ENCODE results near the gene NBEAL2. TPM values are rescaled to one million over a fixed set of nuclear protein-coding genes. Genes with fewer than 3 reads are reported as not detected.

NBEAL2 gene
- total RNA-seq, 1 donor from 2014 or later = 120 TPM

- Mint-ChIP-seq H3K27ac (peak overlapping the region; percentile 94), H3K4me1 (ENCODE audit: low read depth) (peaks cover 62% of the 10 kb centered on the region), H3K9me3 (no peaks in the 10 kb centered on the region), H3K27me3 (ENCODE audit: low read depth) (no peaks in the 10 kb centered on the region), H3K4me3 (ENCODE audit: low read depth) (peak overlapping the region; percentile 77), H3K36me3 (ENCODE audit: low read depth) (peaks cover 42% of the 10 kb centered on the region)
- intact Hi-C loops (cut with micrococcal nuclease) = loop anchor here (1.0 to 5.0 kb wide), 2 partner anchors 8 to 55 kb away; partner anchors contain the start of gene NBEAL2
- no peak for DNase-seq (ENCODE audit: low spot score)
Measured at GRCh38 chr3:46987319-46987742, 7.9 kb downstream of the NBEAL2 start.

GRCh38 chr3:46987743-46988401, 8.4 kb downstream of the NBEAL2 start:
- Mint-ChIP-seq H3K4me1 (ENCODE audit: low read depth) (peaks cover 56% of the 10 kb centered on the region), H3K4me3 (ENCODE audit: low read depth) (peak overlapping the region; percentile 77), H3K36me3 (ENCODE audit: low read depth) (peaks cover 41% of the 10 kb centered on the region), H3K9me3 (no peaks in the 10 kb centered on the region), H3K27ac (peak overlapping the region; percentile 94), H3K27me3 (ENCODE audit: low read depth) (no peaks in the 10 kb centered on the region)
- DNase-seq (ENCODE audit: low spot score) = peak; percentile 89
- intact Hi-C loops (cut with micrococcal nuclease) = loop anchor here (1.0 to 5.0 kb wide), 3 partner anchors 9 to 56 kb away; partner anchors contain the start of gene NBEAL2

GRCh38 chr3:46988616-46989015, 9.2 kb downstream of the NBEAL2 start:
- intact Hi-C loops (cut with micrococcal nuclease) = loop anchor here (2.0 to 5.0 kb wide), 2 partner anchors 40 to 56 kb away; no protein-coding TSS in a partner anchor

GRCh38 chr3:46989146-46989810, 9.8 kb downstream of the NBEAL2 start:
- Mint-ChIP-seq H3K9me3 (no peaks in the 10 kb centered on the region), H3K27me3 (ENCODE audit: low read depth) (no peaks in the 10 kb centered on the region), H3K4me1 (ENCODE audit: low read depth) (peaks cover 52% of the 10 kb centered on the region), H3K36me3 (ENCODE audit: low read depth) (peaks cover 44% of the 10 kb centered on the region), H3K27ac (peak overlapping the region; percentile 94), H3K4me3 (ENCODE audit: low read depth) (peak overlapping the region; percentile 77)
- DNase-seq (ENCODE audit: low spot score) = no peak
- intact Hi-C loops (cut with micrococcal nuclease) = loop anchor here (2.0 to 5.0 kb wide), 2 partner anchors 40 to 57 kb away; no protein-coding TSS in a partner anchor

More at GRCh38 chr3:46988616-46989015, 9.2 kb downstream of the NBEAL2 start:
- H3K4me1 Mint-ChIP-seq (ENCODE audit: low read depth) = peaks cover 54% of the 10 kb centered on the region
- peaks cover 41% of the 10 kb centered on the region for H3K36me3 Mint-ChIP-seq (ENCODE audit: low read depth)
- peak overlapping the region; percentile 94 for H3K27ac Mint-ChIP-seq
- H3K9me3 Mint-ChIP-seq = no peaks in the 10 kb centered on the region
- H3K27me3 Mint-ChIP-seq (ENCODE audit: low read depth) = no peaks in the 10 kb centered on the region
- DNase-seq (ENCODE audit: low spot score) = no peak
- peak overlapping the region; percentile 77 for H3K4me3 Mint-ChIP-seq (ENCODE audit: low read depth)

GRCh38 chr3:46990573-46991374, 11.3 kb downstream of the NBEAL2 start:
- Mint-ChIP-seq H3K9me3 (no peaks in the 10 kb centered on the region), H3K4me3 (ENCODE audit: low read depth) (no peak overlapping the region), H3K27me3 (ENCODE audit: low read depth) (no peaks in the 10 kb centered on the region), H3K36me3 (ENCODE audit: low read depth) (peaks cover 42% of the 10 kb centered on the region), H3K4me1 (ENCODE audit: low read depth) (peaks cover 40% of the 10 kb centered on the region), H3K27ac (peak overlapping the region; percentile 63)
- no peak for DNase-seq (ENCODE audit: low spot score)
- intact Hi-C loops (cut with micrococcal nuclease) = no loop called here

GRCh38 chr3:46991406-46992165, 12.1 kb downstream of the NBEAL2 start:
- H3K9me3 Mint-ChIP-seq = no peaks in the 10 kb centered on the region
- intact Hi-C loops (cut with micrococcal nuclease) = no loop called here
- no peak overlapping the region for H3K27ac Mint-ChIP-seq
- no peaks in the 10 kb centered on the region for H3K27me3 Mint-ChIP-seq (ENCODE audit: low read depth)
- H3K36me3 Mint-ChIP-seq (ENCODE audit: low read depth) = peaks cover 42% of the 10 kb centered on the region
- H3K4me3 Mint-ChIP-seq (ENCODE audit: low read depth) = no peak overlapping the region
- H3K4me1 Mint-ChIP-seq (ENCODE audit: low read depth) = peaks cover 33% of the 10 kb centered on the region
- no peak for DNase-seq (ENCODE audit: low spot score)

GRCh38 chr3:46992231-46992630, 12.8 kb downstream of the NBEAL2 start:
- Mint-ChIP-seq H3K27me3 (ENCODE audit: low read depth) (no peaks in the 10 kb centered on the region), H3K9me3 (no peaks in the 10 kb centered on the region), H3K4me3 (ENCODE audit: low read depth) (no peak overlapping the region), H3K4me1 (ENCODE audit: low read depth) (peaks cover 30% of the 10 kb centered on the region), H3K27ac (no peak overlapping the region), H3K36me3 (ENCODE audit: low read depth) (peaks cover 48% of the 10 kb centered on the region)
- no peak for DNase-seq (ENCODE audit: low spot score)
- intact Hi-C loops (cut with micrococcal nuclease) = no loop called here

GRCh38 chr3:46993292-46993691, 13.8 kb downstream of the NBEAL2 start:
- Mint-ChIP-seq H3K27me3 (ENCODE audit: low read depth) (no peaks in the 10 kb centered on the region), H3K27ac (no peak overlapping the region), H3K4me1 (ENCODE audit: low read depth) (peaks cover 24% of the 10 kb centered on the region), H3K9me3 (no peaks in the 10 kb centered on the region), H3K36me3 (ENCODE audit: low read depth) (peaks cover 56% of the 10 kb centered on the region), H3K4me3 (ENCODE audit: low read depth) (no peak overlapping the region)
- intact Hi-C loops (cut with micrococcal nuclease) = no loop called here
- DNase-seq (ENCODE audit: low spot score) = no peak

GRCh38 chr3:46993986-46994385, 14.5 kb downstream of the NBEAL2 start:
- Mint-ChIP-seq H3K27me3 (ENCODE audit: low read depth) (no peaks in the 10 kb centered on the region), H3K4me3 (ENCODE audit: low read depth) (no peak overlapping the region), H3K9me3 (no peaks in the 10 kb centered on the region), H3K4me1 (ENCODE audit: low read depth) (peaks cover 17% of the 10 kb centered on the region), H3K36me3 (ENCODE audit: low read depth) (peaks cover 54% of the 10 kb centered on the region), H3K27ac (no peak overlapping the region)
- intact Hi-C loops (cut with micrococcal nuclease) = no loop called here
- no peak for DNase-seq (ENCODE audit: low spot score)

- DNase-seq (ENCODE audit: low spot score) = no peak
- Mint-ChIP-seq H3K27ac (no peak overlapping the region), H3K4me3 (ENCODE audit: low read depth) (no peak overlapping the region), H3K9me3 (no peaks in the 10 kb centered on the region), H3K36me3 (ENCODE audit: low read depth) (peaks cover 48% of the 10 kb centered on the region), H3K27me3 (ENCODE audit: low read depth) (no peaks in the 10 kb centered on the region), H3K4me1 (ENCODE audit: low read depth) (peaks cover 10% of the 10 kb centered on the region)
- intact Hi-C loops (cut with micrococcal nuclease) = no loop called here
Measured at GRCh38 chr3:46994801-46995731, 15.6 kb downstream of the NBEAL2 start.

- no peaks in the 10 kb centered on the region for H3K27me3 Mint-ChIP-seq (ENCODE audit: low read depth)
- no peaks in the 10 kb centered on the region for H3K9me3 Mint-ChIP-seq
- H3K4me1 Mint-ChIP-seq (ENCODE audit: low read depth) = peaks cover 6% of the 10 kb centered on the region
- no peak overlapping the region for H3K4me3 Mint-ChIP-seq (ENCODE audit: low read depth)
- DNase-seq (ENCODE audit: low spot score) = no peak
- intact Hi-C loops (cut with micrococcal nuclease) = no loop called here
- peaks cover 46% of the 10 kb centered on the region for H3K36me3 Mint-ChIP-seq (ENCODE audit: low read depth)
- H3K27ac Mint-ChIP-seq = no peak overlapping the region
Measured at GRCh38 chr3:46995901-46996562, 16.6 kb downstream of the NBEAL2 start.

Data from activated T-helper 2 cell treated with anti-CD3 and anti-CD28 coated beads, Interferon-gamma antibody, Interleukin-2, Interleukin-4, amounts not matched to agents 10 μg/mL and 5 μg/mL and 100 μg/mL, durations not matched to agents 14 hours and 24 hours and 36 hours (primary cell).